Heart left ventricle (tissue), 16 donors: Measurements from ENCODE around the gene ALDOC. TPM values are rescaled to one million over a fixed set of nuclear protein-coding genes. Genes with fewer than 3 reads are reported as not detected.

ENCODE experiments used
- ATAC-seq, 4 donors: fragments of 200-7000 bp; cut with Tn5 transposase; one replicate each; pipeline ENCODE4 v1.9.1; 2020 to 2022; ENCODE audit warnings: moderate library complexity in 4 of 4, mild to moderate bottlenecking in 3 of 4, moderate number of reproducible peaks in 1 of 4
- DNase-seq, 5 donors: peaks; one replicate each; pipeline ENCODE4 v3.0.0-alpha.2; 2020
- H3K27ac ChIP-seq, 12 donors: fragments of 200-600 bp; sonication (generic) in 4 of 12; one replicate each; pipeline versions ENCODE4 v1.5.0 to v1.8.0; 2016 to 2022; ENCODE audit warnings: mild to moderate bottlenecking in 2 of 12
- H3K27me3 ChIP-seq, 9 donors: fragments of 200-600 bp; sonication (generic) in 2 of 9; one replicate each; pipeline versions ENCODE4 v1.5.1 to v1.8.0; 2016 to 2022; ENCODE audit warnings: mild to moderate bottlenecking in 3 of 9
- H3K36me3 ChIP-seq, 9 donors: fragments of 200-600 bp; sonication (generic) in 2 of 9; one replicate each; pipeline versions ENCODE4 v1.5.0 to v1.8.0; 2018 to 2022; ENCODE audit warnings: mild to moderate bottlenecking in 2 of 9
- H3K4me1 ChIP-seq, 12 donors: fragments of 200-600 bp; sonication (generic) in 4 of 12; one replicate each; pipeline versions ENCODE4 v1.5.0 to v1.8.0; 2016 to 2022; ENCODE audit warnings: mild to moderate bottlenecking in 3 of 12
- H3K4me3 ChIP-seq, 12 donors: fragments of 200-600 bp; sonication (generic) in 4 of 12; one replicate each; pipeline versions ENCODE4 v1.5.0 to v1.8.0; 2017 to 2022; ENCODE audit warnings: mild to moderate bottlenecking in 9 of 12, moderate library complexity in 4 of 12
- H3K9me3 ChIP-seq, 12 donors: fragments of 200-600 bp; sonication (generic) in 4 of 12; one replicate each; pipeline versions ENCODE4 v1.5.0 to v1.8.0; 2016 to 2022; ENCODE audit warnings: mild to moderate bottlenecking in 1 of 12
- POLR2A ChIP-seq, 2 donors: fragments of 450-650 bp; IDR thresholded peaks; one replicate each; pipeline ENCODE4 v1.6.1; 2017; ENCODE audit warnings: antibody characterized with exemption in 2 of 2, mild to moderate bottlenecking in 2 of 2, moderate library complexity in 2 of 2
- WGBS, 4 donors: extraction: QIAGEN DNeasy Blood & Tissue Kit in 2 of 4; methylation state at CpG; one replicate each; pipeline versions ENCODE4 v1.1.5 to v1.1.7; 2013 to 2018; 5-methylcytosine and 5-hydroxymethylcytosine counted together
- intact Hi-C, 10 donors: fragments of 100-400 bp; cut with DNase I; formaldehyde crosslinking; loops; one replicate each; pipeline versions ENCODE4 v1.11.1 to v1.14.2; 2022
- polyA plus RNA-seq, 2 donors: library from polyadenylated mRNA; stranded (reverse); fragments of 200-250 nt; gene quantifications; one replicate each; pipeline ENCODE4 v1.2.3, GENCODE V29; 2013
- total RNA-seq, 9 donors: library from RNA; depleted of rRNA in 2 of 9; stranded (reverse); fragments of >200 nt in 2 of 9; fragmentation: NEBNext Ultra II Directional in 3 of 9; extraction: Animal tissue kit (Norgen Biotek cat#: 25700) in 3 of 9; gene quantifications; one replicate each; pipeline versions ENCODE4 v1.1.0 to v1.2.4, GENCODE V29; 2016 to 2023
- TF ChIP-seq, protein P1 (sequence below), 12 donors: fragments of 200-600 bp; sonication (generic) in 4 of 12; IDR thresholded peaks; one replicate each; pipeline versions ENCODE4 v1.5.0 to v1.8.0; 2018 to 2022; ENCODE audit warnings: antibody characterized with exemption in 12 of 12, mild to moderate bottlenecking in 5 of 12
- donor health status: ischemic (EF 13 %, LVEDD 7.1; RV severe dilation, severe dysfunction).
- donor health status: healthy with polysubstance abuse.
- donor health status: DM: no; HTN: yes; CAD: no.
- donor health status: DM: no; HTN: no; CAD: no.
- donor health status: ischemic (EF 25% LVEDD 6.9; RV normal size, moderate dysfunction).
- donor health status: ischemic (EF 25% LVEDD 5.7; RV mildly dilated, moderate dysfunction).
- donor health status: healthy.
- donor health status: DM: yes; HTN: yes; CAD: no.
- donor health status: ischemic (EF 35%, LVEDD 5.7; RV mildly dilated, moderate dysfunction).
- donor health status: nonischemic (EF 11% LVEDD 7.7; RV severe dilation, severe dysfunction).
- donor health status: DM: yes; HTN: yes; CAD: no.
- donor health status: PGD.
- donor health status: ischemic (EF 29% LVEDD 5.4; RV normal size, mild dysfunction).
- donor health status: nonischemic (EF 23%, LVEDD 6.1; RV moderate dilation, normal function).

Gene ALDOC
- total and polyA plus RNA-seq, 11 donors, result 154 to 677 (median 221) TPM

DNA sequence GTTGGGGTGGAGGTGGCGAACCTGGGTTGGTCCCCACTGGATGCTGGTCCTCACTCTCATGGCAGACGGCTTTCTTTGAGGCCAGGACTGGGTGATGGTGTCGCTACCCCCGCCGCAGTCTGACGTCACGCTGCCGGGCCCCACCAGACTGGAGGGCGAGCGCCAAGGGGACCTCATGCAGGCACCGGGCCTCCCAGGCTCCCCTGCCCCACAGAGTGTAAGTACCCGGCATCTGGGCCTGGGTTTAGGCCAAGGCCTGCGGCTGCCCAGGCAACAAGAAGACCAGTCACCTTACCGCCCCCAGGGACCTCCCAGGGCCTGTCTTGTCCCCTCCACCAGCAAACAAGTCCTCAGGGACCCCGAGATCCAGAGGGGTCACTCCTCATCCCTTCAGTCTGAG, 52.8 kb downstream of the ALDOC start:
- Histone ChIP-seq H3K4me1 (no peaks in the 10 kb centered on the region), H3K9me3 (no peaks in the 10 kb centered on the region), H3K27ac (no peak overlapping the region), H3K27me3 (peaks cover 0 to 5% (median 0%) of the 10 kb centered on the region in 9 donors), H3K36me3 (no peaks in the 10 kb centered on the region), H3K4me3 (no peak overlapping the region)
- TF ChIP-seq POLR2A (IDR thresholded peaks at IDR 0.05), result no peak
- TF ChIP-seq, protein P1, sequence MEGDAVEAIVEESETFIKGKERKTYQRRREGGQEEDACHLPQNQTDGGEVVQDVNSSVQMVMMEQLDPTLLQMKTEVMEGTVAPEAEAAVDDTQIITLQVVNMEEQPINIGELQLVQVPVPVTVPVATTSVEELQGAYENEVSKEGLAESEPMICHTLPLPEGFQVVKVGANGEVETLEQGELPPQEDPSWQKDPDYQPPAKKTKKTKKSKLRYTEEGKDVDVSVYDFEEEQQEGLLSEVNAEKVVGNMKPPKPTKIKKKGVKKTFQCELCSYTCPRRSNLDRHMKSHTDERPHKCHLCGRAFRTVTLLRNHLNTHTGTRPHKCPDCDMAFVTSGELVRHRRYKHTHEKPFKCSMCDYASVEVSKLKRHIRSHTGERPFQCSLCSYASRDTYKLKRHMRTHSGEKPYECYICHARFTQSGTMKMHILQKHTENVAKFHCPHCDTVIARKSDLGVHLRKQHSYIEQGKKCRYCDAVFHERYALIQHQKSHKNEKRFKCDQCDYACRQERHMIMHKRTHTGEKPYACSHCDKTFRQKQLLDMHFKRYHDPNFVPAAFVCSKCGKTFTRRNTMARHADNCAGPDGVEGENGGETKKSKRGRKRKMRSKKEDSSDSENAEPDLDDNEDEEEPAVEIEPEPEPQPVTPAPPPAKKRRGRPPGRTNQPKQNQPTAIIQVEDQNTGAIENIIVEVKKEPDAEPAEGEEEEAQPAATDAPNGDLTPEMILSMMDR (IDR thresholded peaks at IDR 0.05), result no peak
- 84 to 90% (median 88%) methylated on average over 12 to 15 of the region's 15 CpGs for WGBS, 4 donors
- intact Hi-C loops, result no loop called here
- ATAC-seq, result no peak
- peak in 1 of 5 donors; percentile 16 for DNase-seq

DNA sequence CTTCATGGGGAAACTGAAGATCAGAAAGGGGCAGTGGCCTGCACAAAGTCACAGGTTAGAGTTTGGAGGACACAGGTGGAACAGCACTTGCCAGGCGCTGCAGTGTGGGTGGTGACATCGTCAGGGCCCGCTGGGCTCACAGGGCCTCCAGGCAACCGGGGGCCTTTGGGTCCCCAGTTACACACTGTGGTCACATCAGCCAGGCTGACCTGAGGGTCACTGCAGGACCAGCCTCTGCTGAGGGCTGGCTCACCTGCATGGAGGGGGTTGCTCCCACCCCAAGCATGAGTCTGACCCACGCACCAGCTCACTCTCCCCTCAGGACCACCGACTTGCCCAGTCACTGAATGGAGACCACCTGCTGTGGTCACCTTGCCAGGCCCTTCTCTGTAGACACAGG, 53.5 kb downstream of the ALDOC start:
- H3K27ac ChIP-seq, result no peak overlapping the region
- no peak for TF ChIP-seq POLR2A (IDR thresholded peaks at IDR 0.05)
- TF ChIP-seq, protein P1 (IDR thresholded peaks at IDR 0.05), result no peak
- WGBS, 4 donors, result 85 to 91% (median 86%) methylated on average over 5 to 6 of the region's 6 CpGs
- no peak overlapping the region for H3K4me3 ChIP-seq
- peak in 1 of 5 donors; percentile 33 for DNase-seq
- no peak for ATAC-seq
- no peaks in the 10 kb centered on the region for H3K9me3 ChIP-seq
- H3K27me3 ChIP-seq, result peaks cover 0 to 5% (median 0%) of the 10 kb centered on the region in 9 donors
- no peaks in the 10 kb centered on the region for H3K36me3 ChIP-seq
- intact Hi-C loops, result no loop called here
- no peaks in the 10 kb centered on the region for H3K4me1 ChIP-seq

Other genes starting within 250 kb of the ALDOC start
- 10 to 100 TPM in 6 of 9 donors, 1 to 10 TPM in 3; 7.9 to 16.7 (median 11.0) TPM for gene IFT20, start 241.4 kb downstream of the ALDOC start, total RNA-seq
- gene IFT20, start 241.4 kb downstream of the ALDOC start, polyA plus RNA-seq, result 10 to 100 TPM; 17.4 to 18.9 TPM
- gene TNFAIP1, start 241.1 kb downstream of the ALDOC start, total RNA-seq, result 10 to 100 TPM; 31.7 to 83.4 (median 50.3) TPM
- gene TNFAIP1, start 241.1 kb downstream of the ALDOC start, polyA plus RNA-seq, result 10 to 100 TPM; 11.9 to 47.8 TPM
- gene POLDIP2, start 219.4 kb downstream of the ALDOC start, total RNA-seq, result 100 to 1,000 TPM; 125 to 194 (median 163) TPM
- gene POLDIP2, start 219.4 kb downstream of the ALDOC start, polyA plus RNA-seq, result 100 to 1,000 TPM in 1 of 2 donors, 10 to 100 TPM in 1; 97.8 to 186 TPM
- not detected for gene SEBOX, start 211.7 kb downstream of the ALDOC start, total RNA-seq
- gene SEBOX, start 211.7 kb downstream of the ALDOC start, polyA plus RNA-seq, result not detected
- 100 to 1,000 TPM in 2 of 9 donors, 10 to 100 TPM in 7; 28.0 to 120 (median 67.3) TPM for gene VTN, start 206.6 kb downstream of the ALDOC start, total RNA-seq
- 10 to 100 TPM; 16.9 to 29.5 TPM for gene VTN, start 206.6 kb downstream of the ALDOC start, polyA plus RNA-seq
- gene SARM1, start 205.2 kb downstream of the ALDOC start, total RNA-seq, result 10 to 100 TPM in 4 of 9 donors, 1 to 10 TPM in 5; 4.7 to 11.3 (median 8.5) TPM
- 1 to 10 TPM; 3.7 to 4.4 TPM for gene SARM1, start 205.2 kb downstream of the ALDOC start, polyA plus RNA-seq
- gene SLC46A1, start 170.7 kb downstream of the ALDOC start, total RNA-seq, result 10 to 100 TPM in 2 of 9 donors, 1 to 10 TPM in 7; 3.4 to 13.9 (median 4.7) TPM
- 1 to 10 TPM; 2.6 to 3.7 TPM for gene SLC46A1, start 170.7 kb downstream of the ALDOC start, polyA plus RNA-seq
- gene SLC13A2, start 103.3 kb downstream of the ALDOC start, total RNA-seq, result not detected
- under 1 TPM in 1 of 2 donors, not detected in 1; 0.03 TPM for gene SLC13A2, start 103.3 kb downstream of the ALDOC start, polyA plus RNA-seq
- not detected for gene FOXN1, start 70.5 kb downstream of the ALDOC start, total RNA-seq
- not detected for gene FOXN1, start 70.5 kb downstream of the ALDOC start, polyA plus RNA-seq
- 10 to 100 TPM; 12.8 to 30.7 (median 19.2) TPM for gene UNC119, start 24.3 kb downstream of the ALDOC start, total RNA-seq
- gene UNC119, start 24.3 kb downstream of the ALDOC start, polyA plus RNA-seq, result 10 to 100 TPM; 18.4 to 23.7 TPM
- 10 to 100 TPM; 44.7 to 83.1 (median 55.1) TPM for gene PIGS, start 5.4 kb downstream of the ALDOC start, total RNA-seq
- 10 to 100 TPM; 10.4 to 88.4 TPM for gene PIGS, start 5.4 kb downstream of the ALDOC start, polyA plus RNA-seq
- gene SPAG5, start 22.1 kb upstream of the ALDOC start, total RNA-seq, result 10 to 100 TPM in 1 of 9 donors, 1 to 10 TPM in 4, under 1 TPM in 4; 0.39 to 11.6 (median 1.5) TPM
- 1 to 10 TPM in 1 of 2 donors, under 1 TPM in 1; 0.42 to 1.2 TPM for gene SPAG5, start 22.1 kb upstream of the ALDOC start, polyA plus RNA-seq
- gene RSKR, start 37.3 kb upstream of the ALDOC start, total RNA-seq, result 1 to 10 TPM; 2.8 to 8.3 (median 4.7) TPM
- 1 to 10 TPM; 3.6 to 3.9 TPM for gene RSKR, start 37.3 kb upstream of the ALDOC start, polyA plus RNA-seq
- gene BLTP2, start 68.3 kb upstream of the ALDOC start, total RNA-seq, result 100 to 1,000 TPM in 2 of 9 donors, 10 to 100 TPM in 7; 63.6 to 116 (median 74.1) TPM
- gene BLTP2, start 68.3 kb upstream of the ALDOC start, polyA plus RNA-seq, result 10 to 100 TPM; 19.8 to 44.9 TPM
- 10 to 100 TPM; 19.6 to 39.1 (median 34.2) TPM for gene SDF2, start 85.0 kb upstream of the ALDOC start, total RNA-seq
- 10 to 100 TPM; 21.9 to 58.6 TPM for gene SDF2, start 85.0 kb upstream of the ALDOC start, polyA plus RNA-seq
- 10 to 100 TPM; 37.2 to 91.6 (median 49.1) TPM for gene SUPT6H, start 85.3 kb upstream of the ALDOC start, total RNA-seq
- 10 to 100 TPM; 31.7 to 34.5 TPM for gene SUPT6H, start 85.3 kb upstream of the ALDOC start, polyA plus RNA-seq
- gene PROCA1, start 135.0 kb upstream of the ALDOC start, total RNA-seq, result 1 to 10 TPM in 6 of 9 donors, under 1 TPM in 3; 0.65 to 2.3 (median 1.0) TPM
- 1 to 10 TPM in 1 of 2 donors, under 1 TPM in 1; 0.64 to 2.6 TPM for gene PROCA1, start 135.0 kb upstream of the ALDOC start, polyA plus RNA-seq
- 10 to 100 TPM; 11.5 to 31.7 (median 14.9) TPM for gene RAB34, start 141.0 kb upstream of the ALDOC start, total RNA-seq
- gene RAB34, start 141.0 kb upstream of the ALDOC start, polyA plus RNA-seq, result 10 to 100 TPM; 17.7 to 25.1 TPM
- gene RPL23A, start 143.1 kb upstream of the ALDOC start, total RNA-seq, result 1,000 to 10,000 TPM in 1 of 9 donors, 100 to 1,000 TPM in 8; 255 to 1,006 (median 869) TPM
- 1,000 to 10,000 TPM in 1 of 2 donors, 100 to 1,000 TPM in 1; 458 to 1,439 TPM for gene RPL23A, start 143.1 kb upstream of the ALDOC start, polyA plus RNA-seq
- gene TLCD1, start 149.3 kb upstream of the ALDOC start, total RNA-seq, result 1 to 10 TPM in 7 of 9 donors, under 1 TPM in 2; 0.52 to 4.8 (median 1.7) TPM
- 10 to 100 TPM in 1 of 2 donors, 1 to 10 TPM in 1; 2.5 to 11.7 TPM for gene TLCD1, start 149.3 kb upstream of the ALDOC start, polyA plus RNA-seq
- 1 to 10 TPM in 5 of 9 donors, under 1 TPM in 4; 0.28 to 2.8 (median 1.2) TPM for gene NEK8, start 151.9 kb upstream of the ALDOC start, total RNA-seq
- gene NEK8, start 151.9 kb upstream of the ALDOC start, polyA plus RNA-seq, result 1 to 10 TPM; 1.0 to 1.1 TPM
- gene TRAF4, start 167.1 kb upstream of the ALDOC start, total RNA-seq, result 10 to 100 TPM in 1 of 9 donors, 1 to 10 TPM in 8; 1.5 to 11.5 (median 2.7) TPM
- gene TRAF4, start 167.1 kb upstream of the ALDOC start, polyA plus RNA-seq, result 1 to 10 TPM; 1.9 to 4.5 TPM